Measurements from ENCODE around the gene CSTA. TPM values are rescaled to one million over a fixed set of nuclear protein-coding genes. Genes with fewer than 3 reads are reported as not detected.

CSTA gene
- total RNA-seq, 2 donors from 2014 or later: 0.35 TPM; not detected in 1

DNA sequence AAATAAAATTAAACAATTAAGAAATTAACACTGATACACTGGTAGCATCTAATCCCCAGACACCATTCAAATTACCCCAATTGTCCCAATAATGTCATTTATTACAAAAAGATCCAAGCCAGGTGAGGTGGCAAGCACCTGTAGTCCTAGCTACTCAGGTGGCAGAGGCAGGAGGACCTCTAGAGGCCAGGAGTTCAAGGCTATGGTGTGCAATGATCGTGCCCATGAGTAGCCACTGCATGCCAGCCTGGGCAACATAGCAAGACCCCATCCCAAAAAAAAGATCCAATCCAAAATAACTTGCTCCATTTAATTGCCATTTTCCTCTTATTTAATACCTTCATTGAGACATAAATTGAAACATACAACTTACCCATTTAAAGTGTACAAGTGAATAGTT, 17.8 kb downstream of the CSTA start:
- ATAC-seq (replicated peaks in 1 of 2) (no peak), DNase-seq (no peak)
- Mint-ChIP-seq H3K9me3 (peaks cover 0 to 2% of the 10 kb centered on the region in 2 donors), H3K4me1 (ENCODE audit: low read depth) (no peaks in the 10 kb centered on the region), H3K36me3 (ENCODE audit: insufficient read depth in 2 of 2) (no peaks in the 10 kb centered on the region), H3K27me3 (ENCODE audit: low read depth) (peaks cover 8% of the 10 kb centered on the region), H3K27ac (no peak overlapping the region), H3K4me3 (no peak overlapping the region)

- DNase-seq (no peak), ATAC-seq (replicated peaks in 1 of 2) (no peak)
- Mint-ChIP-seq H3K4me1 (ENCODE audit: low read depth) (no peaks in the 10 kb centered on the region), H3K27me3 (ENCODE audit: low read depth) (peaks cover 6% of the 10 kb centered on the region), H3K27ac (no peak overlapping the region), H3K9me3 (peaks cover 2% of the 10 kb centered on the region in 2 donors), H3K4me3 (no peak overlapping the region), H3K36me3 (ENCODE audit: insufficient read depth in 2 of 2) (no peaks in the 10 kb centered on the region)
These were observed 18.6 kb downstream of the CSTA start for GRCh38 chr3:122343654-122344053.

GRCh38 chr3:122349171-122349570, 24.1 kb downstream of the CSTA start:
- peaks cover 0 to 2% of the 10 kb centered on the region in 2 donors for H3K9me3 Mint-ChIP-seq
- peaks cover 5% of the 10 kb centered on the region for H3K4me1 Mint-ChIP-seq (ENCODE audit: low read depth)
- DNase-seq: no peak
- no peaks in the 10 kb centered on the region for H3K36me3 Mint-ChIP-seq (ENCODE audit: insufficient read depth in 2 of 2)
- H3K27me3 Mint-ChIP-seq (ENCODE audit: low read depth): no peaks in the 10 kb centered on the region
- ATAC-seq (replicated peaks in 1 of 2): no peak
- no peak overlapping the region for H3K27ac Mint-ChIP-seq
- no peak overlapping the region for H3K4me3 Mint-ChIP-seq

GRCh38 chr3:122350814-122351418, 25.9 kb downstream of the CSTA start:
- Mint-ChIP-seq H3K9me3 (peaks cover 0 to 2% of the 10 kb centered on the region in 2 donors), H3K4me1 (ENCODE audit: low read depth) (peaks cover 5% of the 10 kb centered on the region), H3K27ac (no peak overlapping the region), H3K36me3 (ENCODE audit: insufficient read depth in 2 of 2) (no peaks in the 10 kb centered on the region), H3K4me3 (no peak overlapping the region), H3K27me3 (ENCODE audit: low read depth) (no peaks in the 10 kb centered on the region)
- ATAC-seq (replicated peaks in 1 of 2) (peak; percentile 41 to 57), DNase-seq (peak in 1 of 2 donors; percentile 7)

GRCh38 chr3:122351612-122352011, 26.6 kb downstream of the CSTA start:
- no peak overlapping the region for H3K4me3 Mint-ChIP-seq
- DNase-seq (no peak), ATAC-seq (replicated peaks in 1 of 2) (no peak)
- no peaks in the 10 kb centered on the region for H3K27me3 Mint-ChIP-seq (ENCODE audit: low read depth)
- H3K36me3 Mint-ChIP-seq (ENCODE audit: insufficient read depth in 2 of 2): no peaks in the 10 kb centered on the region
- H3K27ac Mint-ChIP-seq: no peak overlapping the region
- peaks cover 0 to 2% of the 10 kb centered on the region in 2 donors for H3K9me3 Mint-ChIP-seq
- H3K4me1 Mint-ChIP-seq (ENCODE audit: low read depth): peaks cover 5% of the 10 kb centered on the region

DNA sequence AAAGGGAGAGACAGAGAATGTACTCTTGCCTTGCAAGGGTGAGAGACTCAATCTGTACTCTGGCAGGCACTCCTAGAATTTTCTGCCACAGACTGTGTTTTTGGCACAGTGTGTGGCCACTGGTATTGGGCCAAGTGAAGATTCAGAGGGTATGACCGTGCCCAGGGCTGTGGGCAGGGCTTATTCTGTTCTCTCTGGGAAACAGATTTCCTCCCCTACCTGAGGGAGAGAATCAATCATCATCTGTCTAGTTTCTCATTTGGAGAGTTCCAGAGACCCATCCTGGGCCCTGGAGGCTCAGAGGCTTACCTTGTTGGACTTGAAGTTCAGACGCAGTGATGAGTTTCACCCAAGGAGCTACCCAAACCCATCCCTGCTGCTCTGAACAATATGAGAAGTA, 28.2 kb downstream of the CSTA start:
- DNase-seq: no peak
- H3K36me3 Mint-ChIP-seq (ENCODE audit: insufficient read depth in 2 of 2): peaks cover 0 to 1% of the 10 kb centered on the region in 2 donors
- no peak for ATAC-seq (replicated peaks in 1 of 2)
- no peak overlapping the region for H3K27ac Mint-ChIP-seq
- no peak overlapping the region for H3K4me3 Mint-ChIP-seq
- no peaks in the 10 kb centered on the region for H3K9me3 Mint-ChIP-seq
- H3K27me3 Mint-ChIP-seq (ENCODE audit: low read depth): no peaks in the 10 kb centered on the region
- H3K4me1 Mint-ChIP-seq (ENCODE audit: low read depth): peaks cover 5% of the 10 kb centered on the region

DNA sequence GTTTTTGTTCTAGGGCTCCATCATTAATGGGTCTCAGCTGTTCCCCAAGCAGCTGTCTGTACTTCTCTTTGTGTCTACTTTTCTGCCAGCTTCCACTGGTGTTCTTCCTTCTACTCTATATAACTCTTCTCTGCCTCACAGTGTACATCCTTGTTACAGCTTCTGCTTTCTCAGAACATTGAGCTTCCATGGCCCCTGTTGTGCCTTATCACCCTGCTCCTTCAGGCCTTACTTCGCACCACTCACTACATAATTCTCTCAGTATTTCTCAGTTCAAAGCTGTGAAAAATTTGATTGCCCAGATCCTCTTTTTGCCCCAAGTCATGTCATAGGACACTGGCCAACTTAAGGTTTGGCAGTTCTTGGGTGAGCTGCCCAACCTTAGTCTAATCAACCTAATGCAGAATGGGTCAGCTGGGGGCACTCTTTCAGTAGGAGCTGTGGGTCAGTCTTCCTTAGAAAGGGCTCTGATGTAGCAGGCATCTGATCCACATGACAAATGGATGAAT, 28.9 kb downstream of the CSTA start:
- Mint-ChIP-seq H3K9me3 (no peaks in the 10 kb centered on the region), H3K27ac (no peak overlapping the region), H3K27me3 (ENCODE audit: low read depth) (no peaks in the 10 kb centered on the region), H3K4me3 (no peak overlapping the region), H3K4me1 (ENCODE audit: low read depth) (peaks cover 12% of the 10 kb centered on the region), H3K36me3 (ENCODE audit: insufficient read depth in 2 of 2) (peaks cover 0 to 1% of the 10 kb centered on the region in 2 donors)
- DNase-seq: no peak
- ATAC-seq (replicated peaks in 1 of 2): no peak

DNA sequence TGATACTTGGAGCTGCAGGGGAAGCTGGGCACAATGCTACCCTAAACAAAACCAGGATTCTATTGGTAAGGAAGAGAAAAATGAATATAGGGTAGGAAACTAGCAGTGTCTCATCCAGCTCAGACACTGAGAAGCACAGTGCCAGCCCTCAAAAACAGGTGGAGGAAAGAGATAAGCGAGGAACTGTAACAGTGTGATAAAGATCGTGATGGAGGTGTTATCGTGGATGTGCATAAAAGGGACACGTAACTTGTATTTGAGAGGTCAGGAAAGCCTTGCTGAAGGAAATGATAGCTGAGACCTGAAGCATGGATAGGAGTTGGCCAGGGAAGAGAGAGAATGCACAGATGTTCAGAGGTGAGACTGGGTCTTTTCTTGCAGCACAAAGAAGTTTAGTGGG, 30.6 kb downstream of the CSTA start:
- H3K9me3 Mint-ChIP-seq: no peaks in the 10 kb centered on the region
- no peak for DNase-seq
- no peak overlapping the region for H3K27ac Mint-ChIP-seq
- no peak overlapping the region for H3K4me3 Mint-ChIP-seq
- H3K4me1 Mint-ChIP-seq (ENCODE audit: low read depth): peaks cover 13% of the 10 kb centered on the region
- no peak for ATAC-seq (replicated peaks in 1 of 2)
- peaks cover 1 to 7% of the 10 kb centered on the region in 2 donors for H3K36me3 Mint-ChIP-seq (ENCODE audit: insufficient read depth in 2 of 2)
- no peaks in the 10 kb centered on the region for H3K27me3 Mint-ChIP-seq (ENCODE audit: low read depth)

- Mint-ChIP-seq H3K9me3 (no peaks in the 10 kb centered on the region), H3K4me3 (no peak overlapping the region), H3K27ac (no peak overlapping the region), H3K36me3 (ENCODE audit: insufficient read depth in 2 of 2) (peaks cover 1 to 7% of the 10 kb centered on the region in 2 donors), H3K4me1 (ENCODE audit: low read depth) (peaks cover 8% of the 10 kb centered on the region), H3K27me3 (ENCODE audit: low read depth) (no peaks in the 10 kb centered on the region)
- DNase-seq: peak; percentile 18 to 24
- ATAC-seq (replicated peaks in 1 of 2): peak in 1 of 2 donors; percentile 48
These were observed 31.4 kb downstream of the CSTA start for GRCh38 chr3:122356402-122356801.

- Mint-ChIP-seq H3K9me3 (no peaks in the 10 kb centered on the region), H3K4me1 (ENCODE audit: low read depth) (peaks cover 9% of the 10 kb centered on the region), H3K4me3 (no peak overlapping the region), H3K27ac (peak overlapping the region; percentile 78), H3K36me3 (ENCODE audit: insufficient read depth in 2 of 2) (peaks cover 3 to 10% of the 10 kb centered on the region in 2 donors), H3K27me3 (ENCODE audit: low read depth) (no peaks in the 10 kb centered on the region)
- no peak for DNase-seq
- ATAC-seq (replicated peaks in 1 of 2): no peak
These were observed 33.0 kb downstream of the CSTA start for GRCh38 chr3:122357828-122358702.

GRCh38 chr3:122358703-122359032, 33.6 kb downstream of the CSTA start:
- no peak for DNase-seq
- Mint-ChIP-seq H3K4me3 (no peak overlapping the region), H3K27ac (peak overlapping the region; percentile 78), H3K36me3 (ENCODE audit: insufficient read depth in 2 of 2) (peaks cover 3 to 13% of the 10 kb centered on the region in 2 donors), H3K4me1 (ENCODE audit: low read depth) (peaks cover 13% of the 10 kb centered on the region), H3K9me3 (no peaks in the 10 kb centered on the region), H3K27me3 (ENCODE audit: low read depth) (no peaks in the 10 kb centered on the region)
- peak; percentile 31 to 51 for ATAC-seq (replicated peaks in 1 of 2)

DNA sequence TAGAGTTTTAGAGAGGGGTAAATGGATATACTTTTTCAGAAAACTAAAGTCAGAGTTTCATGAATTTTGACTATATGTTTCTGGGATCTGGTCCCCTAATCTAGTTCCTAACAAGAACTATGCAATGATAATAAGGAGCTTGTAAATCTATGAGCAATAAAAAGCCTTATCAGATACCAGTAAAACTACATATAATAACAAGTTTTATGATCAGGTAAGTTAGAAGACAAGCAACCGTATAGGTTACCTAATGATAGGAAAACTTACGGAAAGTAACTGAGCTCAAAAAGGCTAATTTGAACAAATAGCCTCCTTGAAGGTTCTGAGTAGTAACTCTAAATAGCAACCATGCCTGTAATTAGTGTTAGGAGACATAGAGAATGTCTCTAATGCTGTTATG, 37.0 kb downstream of the CSTA start:
- no peak for ATAC-seq (replicated peaks in 1 of 2)
- Mint-ChIP-seq H3K27me3 (ENCODE audit: low read depth) (no peaks in the 10 kb centered on the region), H3K36me3 (ENCODE audit: insufficient read depth in 2 of 2) (peaks cover 9 to 29% of the 10 kb centered on the region in 2 donors), H3K27ac (no peak overlapping the region), H3K4me3 (no peak overlapping the region), H3K4me1 (ENCODE audit: low read depth) (peaks cover 46% of the 10 kb centered on the region), H3K9me3 (no peaks in the 10 kb centered on the region)
- DNase-seq: no peak

DNA sequence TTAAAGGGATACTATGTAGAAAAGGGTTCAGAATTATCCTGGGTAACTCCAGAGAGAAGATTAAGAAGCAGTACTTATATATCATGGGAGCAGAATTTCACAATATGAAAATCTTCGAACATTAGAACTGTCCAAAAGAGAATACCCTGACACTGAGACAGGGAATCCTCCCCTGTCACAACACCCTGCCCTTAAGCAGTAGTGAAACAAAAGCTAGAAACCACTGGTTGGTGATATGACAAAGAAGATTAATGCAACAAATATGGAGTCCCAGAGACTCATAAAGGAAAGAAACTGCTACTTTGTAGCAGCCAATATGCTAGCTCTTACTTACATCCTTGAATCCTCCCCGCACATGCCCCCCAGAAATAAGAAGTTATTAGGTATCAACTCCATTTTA, 39.4 kb downstream of the CSTA start:
- peaks cover 11 to 30% of the 10 kb centered on the region in 2 donors for H3K36me3 Mint-ChIP-seq (ENCODE audit: insufficient read depth in 2 of 2)
- ATAC-seq (replicated peaks in 1 of 2) (peak; percentile 34 to 36), DNase-seq (peak in 1 of 2 donors; percentile 13)
- H3K9me3 Mint-ChIP-seq: no peaks in the 10 kb centered on the region
- no peaks in the 10 kb centered on the region for H3K27me3 Mint-ChIP-seq (ENCODE audit: low read depth)
- H3K4me1 Mint-ChIP-seq (ENCODE audit: low read depth): peaks cover 49% of the 10 kb centered on the region
- H3K4me3 Mint-ChIP-seq: peak overlapping the region; percentile 59 to 96
- peak overlapping the region; percentile 99 for H3K27ac Mint-ChIP-seq

Measured in activated T-cell treated with anti-CD3 and anti-CD28 coated beads, Interleukin-2, amount 50 U/mL, for 72 hours (primary cell).